GM15510 (cell line): ENCODE results near the gene CHI3L2.

ENCODE experiments used
- POLR2A ChIP-seq: IDR thresholded peaks from 3 replicates; pipeline ENCODE4 v1.6.1; 2011; ENCODE audit warnings: borderline replicate concordance; ENCODE audit not compliant: insufficient read length; ENCODE audit errors: extremely low read depth

CHI3L2 gene

DNA sequence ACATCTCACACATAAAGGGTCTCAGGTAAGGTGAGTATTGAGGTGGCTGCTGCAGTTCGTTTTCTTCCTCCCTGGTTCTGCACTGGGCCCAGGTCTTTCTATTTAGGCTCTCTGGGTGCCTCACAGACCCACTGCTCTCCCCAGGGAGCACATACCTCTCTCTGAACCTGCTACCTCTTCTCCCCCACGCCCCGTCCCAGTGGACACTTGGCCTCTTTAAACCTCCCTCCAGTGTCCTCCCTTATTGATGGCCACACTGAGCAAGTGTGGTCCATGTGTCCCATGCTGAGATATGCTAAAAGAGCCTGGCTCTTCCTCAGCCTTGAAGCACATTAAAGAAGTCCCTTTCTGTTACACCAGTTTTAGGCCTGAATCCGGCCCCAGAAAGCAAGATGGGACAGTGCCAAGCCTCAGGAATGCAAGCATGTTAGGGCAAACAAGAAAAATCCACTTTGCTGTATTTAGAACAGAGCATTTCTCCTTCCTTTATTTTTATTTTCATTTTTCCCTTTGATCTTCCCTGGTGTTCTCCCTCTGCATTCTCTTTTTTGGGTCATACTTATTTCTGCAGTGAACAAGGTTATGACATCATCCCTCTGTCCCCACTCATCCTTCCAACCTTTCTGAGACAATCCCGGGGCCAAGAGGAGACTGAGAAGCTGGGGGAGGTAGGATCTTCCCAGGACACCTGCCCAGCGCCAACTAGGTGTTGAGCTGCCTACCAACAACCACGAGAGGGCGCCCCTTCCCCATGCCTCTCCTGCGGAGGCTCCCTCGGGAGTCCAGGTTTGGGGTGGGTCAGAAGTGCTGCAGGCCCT is 5.0 kb upstream of the CHI3L2 start:
- no peak for TF ChIP-seq POLR2A

GRCh38 chr1:111223126-111223685 is 4.3 kb upstream of the CHI3L2 start:
- TF ChIP-seq POLR2A = no peak

GRCh38 chr1:111225091-111225490 is 2.4 kb upstream of the CHI3L2 start:
- TF ChIP-seq POLR2A = no peak

GRCh38 chr1:111225717-111226400 is 1.7 kb upstream of the CHI3L2 start:
- no peak for TF ChIP-seq POLR2A

GRCh38 chr1:111227851-111228747 is 586 bp downstream of the CHI3L2 start:
- no peak for TF ChIP-seq POLR2A

DNA sequence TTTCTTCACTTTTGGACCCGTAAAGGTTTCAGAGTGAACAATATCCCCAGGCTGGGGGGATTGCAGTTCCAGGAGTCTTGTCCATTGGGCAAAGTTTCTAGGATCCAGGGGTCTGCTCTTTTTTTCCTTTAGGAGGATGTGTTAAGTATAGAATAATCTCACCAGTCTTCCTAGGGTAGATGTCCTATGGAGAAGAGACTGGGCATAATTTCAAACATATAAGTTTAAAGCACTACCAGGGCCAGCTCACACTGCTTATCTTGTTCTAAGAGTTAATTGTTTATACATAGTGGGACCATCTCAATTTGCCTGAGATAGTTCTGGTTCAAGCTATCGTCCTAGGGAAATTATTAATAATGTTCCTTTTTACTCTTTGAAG is 1.2 kb downstream of the CHI3L2 start:
- TF ChIP-seq POLR2A = no peak

GRCh38 chr1:111232134-111232533 is 4.6 kb downstream of the CHI3L2 start:
- TF ChIP-seq POLR2A = no peak

DNA sequence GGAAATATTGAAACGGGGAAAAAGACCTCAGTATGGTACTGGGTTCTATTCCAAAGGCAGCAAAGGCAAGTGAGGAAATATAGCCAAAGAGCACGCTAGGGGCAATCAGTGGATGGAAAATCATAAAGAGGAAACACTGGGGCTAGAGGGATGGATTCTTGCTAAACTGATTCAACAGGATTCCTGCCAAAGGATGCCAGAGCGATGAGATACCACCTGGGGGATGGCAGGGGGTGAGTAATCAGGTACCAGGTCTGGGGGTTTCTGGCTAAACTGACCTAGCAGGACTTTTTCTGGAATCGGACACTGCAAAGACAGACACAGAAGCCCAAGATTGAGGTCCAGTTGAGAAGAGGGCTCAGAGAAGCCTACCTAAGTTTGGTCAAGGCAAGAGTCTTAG is 6.7 kb downstream of the CHI3L2 start:
- no peak for TF ChIP-seq POLR2A

- no peak for TF ChIP-seq POLR2A
Measured at GRCh38 chr1:111234866-111235265, 7.4 kb downstream of the CHI3L2 start.

DNA sequence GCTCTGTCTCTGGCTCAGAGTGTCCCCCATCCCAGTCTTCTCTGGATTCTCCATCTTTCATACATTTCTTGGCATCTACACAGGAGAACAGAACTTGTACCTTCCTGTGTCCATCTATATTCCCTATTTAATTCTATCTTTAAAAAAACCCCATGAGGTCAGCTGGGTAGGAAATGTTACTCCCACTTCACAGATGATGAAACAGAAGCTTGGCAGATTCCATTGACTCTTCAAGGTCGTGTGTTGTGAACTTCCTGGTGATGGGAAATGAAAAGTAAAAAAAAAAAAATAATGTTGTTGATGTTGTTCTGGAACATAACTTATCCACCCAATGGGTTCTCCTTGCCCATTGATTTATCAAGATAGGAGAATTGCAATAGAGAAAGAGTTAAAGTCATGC is 8.9 kb downstream of the CHI3L2 start:
- TF ChIP-seq POLR2A = no peak

DNA sequence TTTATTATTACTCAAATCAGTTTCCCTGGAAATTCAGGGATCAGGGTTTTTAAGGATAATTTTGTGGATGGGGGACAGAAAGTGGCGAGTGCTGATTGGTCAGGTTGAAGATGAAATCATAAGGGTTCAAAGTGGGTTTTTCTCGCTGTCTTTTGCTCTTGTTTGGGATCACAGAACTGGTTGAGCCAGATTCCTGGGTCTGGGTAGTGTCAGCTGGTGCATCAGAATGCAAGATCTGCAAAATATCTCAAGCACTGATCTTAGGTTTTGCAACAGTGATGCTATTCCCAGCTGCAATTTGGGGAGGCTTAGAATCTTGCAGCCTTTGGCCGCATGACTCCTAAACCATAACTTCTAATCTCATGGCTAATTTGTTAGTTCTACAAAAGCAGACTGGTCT is 9.3 kb downstream of the CHI3L2 start:
- TF ChIP-seq POLR2A = no peak

DNA sequence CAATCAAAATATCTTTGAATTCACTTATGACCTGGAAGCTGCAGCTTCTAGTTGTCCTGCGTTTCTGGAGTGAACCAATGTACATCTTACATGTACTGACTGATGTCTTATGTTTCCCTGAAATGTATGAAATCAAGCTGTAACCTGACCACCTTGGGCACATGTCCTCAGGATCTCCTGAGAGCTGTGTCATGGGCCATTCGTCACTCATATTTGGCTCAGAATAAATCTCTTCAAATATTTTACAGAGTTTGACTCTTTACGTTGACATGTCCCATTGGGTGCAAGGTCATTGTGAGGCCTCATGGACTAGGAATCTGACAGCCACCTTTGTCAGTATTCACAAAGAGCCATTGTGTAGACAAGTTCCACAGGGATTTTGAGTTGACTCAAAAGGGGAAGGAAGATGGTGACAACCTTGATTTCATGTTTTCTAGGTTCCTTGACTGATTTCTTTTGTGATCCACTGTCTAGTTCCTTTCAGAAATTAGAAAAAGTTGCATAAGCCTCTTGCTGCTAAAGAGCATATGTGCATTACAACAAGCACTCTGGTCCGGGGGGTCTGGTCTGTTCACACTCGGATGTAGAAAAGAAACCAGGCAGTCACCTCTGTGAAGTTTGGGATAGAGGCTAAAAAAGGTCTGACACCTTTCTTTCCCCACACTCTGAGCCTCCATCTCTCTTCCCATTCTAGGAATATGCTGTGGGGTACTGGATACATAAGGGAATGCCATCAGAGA is 10.7 kb downstream of the CHI3L2 start:
- no peak for TF ChIP-seq POLR2A

DNA sequence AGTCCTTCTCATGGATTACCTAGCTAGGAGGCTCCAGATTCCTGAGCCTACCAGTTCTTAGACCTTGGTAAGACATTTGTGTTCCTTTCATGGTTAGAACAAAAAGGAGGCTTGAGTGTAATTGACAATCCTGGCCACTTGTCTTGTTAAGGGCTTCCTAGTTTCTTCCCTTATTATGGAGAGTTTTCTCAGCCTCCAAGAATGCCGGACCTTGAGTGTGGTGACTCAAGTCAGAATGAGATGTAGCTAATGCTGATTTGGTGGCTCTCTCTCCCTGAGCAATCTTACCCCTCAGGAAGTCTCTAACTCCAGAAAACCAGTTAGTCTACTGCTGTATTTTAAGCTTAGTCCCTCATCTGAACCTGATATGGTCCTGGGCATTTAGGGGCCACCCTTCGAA is 14.3 kb downstream of the CHI3L2 start:
- TF ChIP-seq POLR2A = no peak
